Germinal center (tissue), 1 donor: ENCODE data around the gene HSPA1L.

ENCODE experiments used
- DNase-seq: peaks from one replicate; pipeline ENCODE4 v3.0.0; 2012; ENCODE audit warnings: mixed read lengths, low spot score

Gene HSPA1L

GRCh38 chr6:31763619-31763940 lies 51.5 kb downstream of the HSPA1L start:
- DNase-seq = no peak

- no peak for DNase-seq
These were observed 52.0 kb downstream of the HSPA1L start for GRCh38 chr6:31762878-31763618.

- no peak for DNase-seq
These were observed 52.7 kb downstream of the HSPA1L start, which contains the start of gene SAPCD1 for GRCh38 chr6:31762356-31762755. Gene SAPCD1 (plus strand): TSS chr6:31762656. CDS start chr6:31763055, 399 bp downstream.

GRCh38 chr6:31761343-31761742 lies 53.7 kb downstream of the HSPA1L start:
- no peak for DNase-seq

- no peak for DNase-seq
These were observed 54.3 kb downstream of the HSPA1L start for GRCh38 chr6:31760790-31761189.
